Head of caudate nucleus (tissue), 42 donors: Measurements from ENCODE around the gene RGS18.

ENCODE experiments used
- DNase-seq, 42 donors: peaks; one replicate each; pipeline versions ENCODE4 v3.0.0 to v3.0.0-alpha.2; 2020 to 2021; ENCODE audit warnings: mixed read lengths in 7 of 42
- intact Hi-C: fragments of 100-400 bp; cut with DNase I; formaldehyde crosslinking; loops from one replicate; pipeline ENCODE4 v1.15.0; 2022

The RGS18 gene

GRCh38 chr1:192235127-192235526 lies 76.9 kb downstream of the RGS18 start:
- DNase-seq = no peak
- intact Hi-C loops = no loop called here
